Esophagus muscularis mucosa (tissue), 4 donors: ENCODE results near the gene MAN1B1. TPM values are rescaled to one million over a fixed set of nuclear protein-coding genes. Genes with fewer than 3 reads are reported as not detected.
A peak's percentile ranks its signal among the peaks of the same experiment; 100 is the strongest.

ENCODE experiments used
- DNase-seq: peaks from one replicate; pipeline ENCODE4 v3.0.0-alpha.2; 2017; ENCODE audit errors: extremely low spot score
- H3K27ac ChIP-seq, 4 donors: fragments of 200-600 bp; sonication (generic); replicated peaks in 1 of 4; 1 replicate in 3 of 4; 2 replicates in 1 of 4; pipeline ENCODE4 v1.5.1; 2016 to 2019; ENCODE audit warnings: mild to moderate bottlenecking in 1 of 4
- H3K27me3 ChIP-seq, 4 donors: fragments of 200-600 bp; sonication (generic); one replicate each; pipeline versions ENCODE4 v1.5.1 to v1.6.0; 2016 to 2019
- H3K36me3 ChIP-seq, 4 donors: fragments of 200-600 bp; sonication (generic); one replicate each; pipeline ENCODE4 v1.5.1; 2016 to 2019
- H3K4me1 ChIP-seq, 4 donors: fragments of 200-600 bp; sonication (generic); one replicate each; pipeline ENCODE4 v1.5.1; 2016 to 2019
- H3K4me3 ChIP-seq, 4 donors: fragments of 200-600 bp; sonication (generic); 1 replicate in 2 of 4; 2 replicates in 2 of 4; pipeline ENCODE4 v1.5.1; 2016 to 2019; ENCODE audit warnings: mild to moderate bottlenecking in 4 of 4, moderate library complexity in 1 of 4
- H3K9me3 ChIP-seq, 4 donors: fragments of 200-600 bp; sonication (generic); 1 replicate in 3 of 4; 2 replicates in 1 of 4; pipeline ENCODE4 v1.5.1; 2016 to 2019
- EP300 ChIP-seq: sonication (generic); formaldehyde crosslinking; IDR thresholded peaks from one replicate; pipeline ENCODE4 v1.6.1; 2017; ENCODE audit warnings: antibody characterized with exemption
- POLR2A ChIP-seq: fragments of 450-650 bp; IDR thresholded peaks from one replicate; pipeline ENCODE4 v1.6.1; 2017; ENCODE audit warnings: antibody characterized with exemption, moderate library complexity, mild to moderate bottlenecking, low read depth
- POLR2AphosphoS5 ChIP-seq, 2 donors: sonication (generic); formaldehyde crosslinking; IDR thresholded peaks; one replicate each; pipeline ENCODE4 v1.6.1; 2017; ENCODE audit warnings: antibody characterized with exemption in 2 of 2
- WGBS: methylation state at CpG from one replicate; pipeline ENCODE4 v1.1.5; 2018; 5-methylcytosine and 5-hydroxymethylcytosine counted together
- intact Hi-C: fragments of 100-400 bp; cut with DNase I; formaldehyde crosslinking; loops from one replicate; pipeline ENCODE4 v1.15.1; 2023
- total RNA-seq, 4 donors: library from RNA; depleted of rRNA; stranded (reverse); fragments of >200 nt; gene quantifications; one replicate each; pipeline versions ENCODE4 v1.1.0 to v1.2.1, GENCODE V29; 2016
- TF ChIP-seq, protein P1 (sequence below), 3 experiments: fragments of 200-600 bp in 2 of 3; fragments of 450-650 bp in 1 of 3; sonication (generic) in 2 of 3; IDR thresholded peaks; one replicate each; pipeline ENCODE4 v1.5.1; 2017 to 2019; ENCODE audit warnings: antibody characterized with exemption in 3 of 3, mild to moderate bottlenecking in 2 of 3, moderate library complexity in 1 of 3

The MAN1B1 gene
- total RNA-seq, result 10 to 100 TPM; 22.4 to 36.6 (median 27.0) TPM

DNA sequence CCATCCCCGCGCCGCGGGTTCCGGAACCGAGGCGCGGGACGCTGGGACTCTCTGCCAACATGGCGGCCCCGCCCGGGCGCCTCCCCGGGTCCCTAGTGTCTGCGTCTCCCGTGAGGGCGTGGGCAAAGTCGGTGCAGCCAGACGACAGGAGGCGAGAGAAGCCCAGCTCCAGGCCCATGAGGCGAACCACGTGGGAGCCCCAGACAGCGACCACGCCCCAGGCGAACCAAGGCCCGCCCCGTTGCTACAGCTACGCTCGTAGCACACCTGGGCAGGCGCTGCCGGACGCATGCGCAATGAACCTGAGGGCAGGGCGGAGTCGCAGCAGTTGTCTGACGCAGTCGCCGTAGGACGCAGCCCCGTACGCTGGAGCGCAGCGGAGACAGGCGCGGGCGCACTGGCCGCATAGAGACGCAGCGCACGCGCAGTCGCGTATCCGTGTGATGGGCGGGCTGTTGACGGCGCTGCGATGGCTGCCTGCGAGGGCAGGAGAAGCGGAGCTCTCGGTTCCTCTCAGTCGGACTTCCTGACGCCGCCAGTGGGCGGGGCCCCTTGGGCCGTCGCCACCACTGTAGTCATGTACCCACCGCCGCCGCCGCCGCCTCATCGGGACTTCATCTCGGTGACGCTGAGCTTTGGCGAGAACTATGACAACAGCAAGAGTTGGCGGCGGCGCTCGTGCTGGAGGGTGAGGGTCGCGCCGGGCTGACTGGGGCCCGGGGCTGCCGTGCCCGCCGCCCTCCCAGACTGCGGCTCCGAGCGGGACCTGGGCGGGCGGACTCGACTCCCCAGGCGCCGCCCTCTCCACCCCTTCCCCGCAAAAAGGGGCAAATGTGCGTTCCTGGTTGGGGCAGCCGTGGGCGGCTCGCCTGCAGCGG, at the start of gene MAN1B1:
Gene MAN1B1 (plus strand): TSS at position 455 of the 878 bp plus-strand sequence. CDS start 15 bp downstream, at position 470.
- H3K4me3 ChIP-seq, result peak within 1 kb of the TSS; percentile 79 to 95 (median 86)
- TF ChIP-seq, protein P1, sequence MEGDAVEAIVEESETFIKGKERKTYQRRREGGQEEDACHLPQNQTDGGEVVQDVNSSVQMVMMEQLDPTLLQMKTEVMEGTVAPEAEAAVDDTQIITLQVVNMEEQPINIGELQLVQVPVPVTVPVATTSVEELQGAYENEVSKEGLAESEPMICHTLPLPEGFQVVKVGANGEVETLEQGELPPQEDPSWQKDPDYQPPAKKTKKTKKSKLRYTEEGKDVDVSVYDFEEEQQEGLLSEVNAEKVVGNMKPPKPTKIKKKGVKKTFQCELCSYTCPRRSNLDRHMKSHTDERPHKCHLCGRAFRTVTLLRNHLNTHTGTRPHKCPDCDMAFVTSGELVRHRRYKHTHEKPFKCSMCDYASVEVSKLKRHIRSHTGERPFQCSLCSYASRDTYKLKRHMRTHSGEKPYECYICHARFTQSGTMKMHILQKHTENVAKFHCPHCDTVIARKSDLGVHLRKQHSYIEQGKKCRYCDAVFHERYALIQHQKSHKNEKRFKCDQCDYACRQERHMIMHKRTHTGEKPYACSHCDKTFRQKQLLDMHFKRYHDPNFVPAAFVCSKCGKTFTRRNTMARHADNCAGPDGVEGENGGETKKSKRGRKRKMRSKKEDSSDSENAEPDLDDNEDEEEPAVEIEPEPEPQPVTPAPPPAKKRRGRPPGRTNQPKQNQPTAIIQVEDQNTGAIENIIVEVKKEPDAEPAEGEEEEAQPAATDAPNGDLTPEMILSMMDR (IDR thresholded peaks at IDR 0.05), result peak in 1 of 3 experiments; percentile 30
- no peak for TF ChIP-seq EP300
- TF ChIP-seq POLR2AphosphoS5 (IDR thresholded peaks at IDR 0.05), result peak; percentile 96 to 100
- peak; percentile 46 for TF ChIP-seq POLR2A
- H3K27me3 ChIP-seq, result no peaks in the 10 kb centered on the region
- DNase-seq, result peak; percentile 99
- H3K9me3 ChIP-seq, result no peaks in the 10 kb centered on the region
- WGBS, result under 1% methylated on average over 17 of the region's 101 CpGs
- peaks cover 19 to 64% (median 49%) of the 10 kb centered on the region in 4 donors for H3K4me1 ChIP-seq
- H3K27ac ChIP-seq, result peak within 1 kb of the TSS; percentile 95 to 99 (median 98)
- intact Hi-C loops, result no loop called here
- peaks cover 6 to 47% (median 38%) of the 10 kb centered on the region in 4 donors for H3K36me3 ChIP-seq

DNA sequence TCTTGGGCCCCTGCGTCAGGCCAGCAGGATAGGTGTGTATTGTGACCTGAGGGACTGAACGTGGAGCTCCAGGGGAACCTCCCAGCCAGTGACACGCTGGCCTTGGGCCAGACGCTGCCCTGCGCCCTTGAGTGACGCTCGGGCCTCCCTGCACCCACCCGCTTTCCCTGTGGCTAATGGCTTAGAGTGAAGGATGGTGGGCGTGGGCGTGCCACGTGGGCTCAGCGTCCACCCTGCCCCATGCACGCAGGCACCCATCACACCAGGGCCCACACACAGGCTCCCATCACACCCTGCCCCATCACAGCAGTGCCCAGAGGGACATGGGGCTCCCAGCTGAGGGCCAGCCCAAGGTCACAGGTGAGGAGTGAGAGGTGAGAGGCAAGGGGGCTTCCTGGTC, 49.8 kb upstream of the MAN1B1 start:
- peaks cover 8 to 51% (median 47%) of the 10 kb centered on the region in 4 donors for H3K36me3 ChIP-seq
- peaks cover 14 to 22% (median 18%) of the 10 kb centered on the region in 4 donors for H3K4me1 ChIP-seq
- no peak overlapping the region for H3K4me3 ChIP-seq
- WGBS, result 82% methylated on average over 5 of the region's 13 CpGs
- H3K27me3 ChIP-seq, result peaks cover 0 to 8% (median 0%) of the 10 kb centered on the region in 4 donors
- TF ChIP-seq, protein P1 (IDR thresholded peaks at IDR 0.05), result no peak
- TF ChIP-seq POLR2AphosphoS5 (IDR thresholded peaks at IDR 0.05), result no peak
- no peak for TF ChIP-seq EP300
- no peak for TF ChIP-seq POLR2A
- H3K27ac ChIP-seq, result no peak overlapping the region
- intact Hi-C loops, result loop anchor here (5.0 kb wide), 1 partner anchor 90 kb away; the partner anchor contains the start of gene C8G
- no peaks in the 10 kb centered on the region for H3K9me3 ChIP-seq
- no peak for DNase-seq

DNA sequence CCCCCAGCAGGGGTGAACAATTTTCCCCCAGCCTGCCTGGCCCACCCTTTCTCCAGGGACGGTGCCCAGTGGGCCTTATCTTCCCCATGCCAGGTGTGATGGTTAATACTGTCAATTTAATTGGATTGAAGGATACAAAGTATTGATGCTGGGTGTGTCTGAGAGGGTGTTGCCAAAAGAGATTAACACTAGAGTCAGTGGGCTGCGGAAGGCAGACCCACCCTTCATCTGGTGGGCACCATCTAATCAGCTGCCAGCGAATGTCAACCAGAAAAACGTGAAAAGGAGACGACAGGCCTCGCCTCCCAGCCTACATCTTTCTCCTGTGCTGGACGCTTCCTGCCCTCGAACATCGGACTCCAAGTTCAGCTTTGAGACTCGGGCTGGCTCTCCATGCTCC, 49.3 kb upstream of the MAN1B1 start:
- Histone ChIP-seq H3K4me1 (peaks cover 14 to 22% (median 18%) of the 10 kb centered on the region in 4 donors), H3K27me3 (peaks cover 0 to 8% (median 0%) of the 10 kb centered on the region in 4 donors), H3K27ac (no peak overlapping the region), H3K4me3 (no peak overlapping the region), H3K36me3 (peaks cover 8 to 55% (median 48%) of the 10 kb centered on the region in 4 donors), H3K9me3 (no peaks in the 10 kb centered on the region)
- no peak for TF ChIP-seq EP300
- TF ChIP-seq, protein P1 (IDR thresholded peaks at IDR 0.05), result no peak
- no peak for TF ChIP-seq POLR2A
- TF ChIP-seq POLR2AphosphoS5 (IDR thresholded peaks at IDR 0.05), result no peak
- intact Hi-C loops, result loop anchor here (5.0 kb wide), 1 partner anchor 90 kb away; the partner anchor contains the start of gene C8G
- no peak for DNase-seq
- WGBS, result 88% methylated on average over 10 of the region's 10 CpGs

DNA sequence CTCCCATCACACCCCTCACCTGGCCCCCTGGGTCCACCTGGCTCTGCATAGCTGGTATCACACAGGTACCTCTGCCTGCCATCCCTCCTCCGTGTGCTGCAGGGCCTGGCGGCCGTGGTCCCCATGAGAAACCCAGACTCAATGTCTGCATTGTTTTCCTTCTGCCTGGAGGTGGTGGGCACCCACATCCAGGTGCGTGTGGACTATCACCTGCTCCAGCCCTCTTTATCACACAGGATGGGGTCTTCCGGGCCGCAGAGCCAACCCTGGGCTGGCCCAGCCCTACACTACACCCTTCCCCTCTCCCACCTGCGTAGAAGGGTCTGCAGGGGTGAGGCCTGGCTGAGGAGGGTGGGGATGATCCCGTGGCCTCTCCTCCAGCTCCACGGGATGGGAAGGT, 47.9 kb upstream of the MAN1B1 start:
- H3K4me1 ChIP-seq, result peaks cover 22 to 33% (median 29%) of the 10 kb centered on the region in 4 donors
- 87% methylated on average over 7 of the region's 9 CpGs for WGBS
- DNase-seq, result no peak
- no peaks in the 10 kb centered on the region for H3K9me3 ChIP-seq
- peaks cover 8 to 59% (median 48%) of the 10 kb centered on the region in 4 donors for H3K36me3 ChIP-seq
- no peak for TF ChIP-seq POLR2AphosphoS5 (IDR thresholded peaks at IDR 0.05)
- TF ChIP-seq, protein P1 (IDR thresholded peaks at IDR 0.05), result no peak
- TF ChIP-seq EP300, result no peak
- no peak for TF ChIP-seq POLR2A
- intact Hi-C loops, result loop anchor here (5.0 kb wide), 1 partner anchor 92 kb away; the partner anchor contains the start of gene C8G
- H3K4me3 ChIP-seq, result no peak overlapping the region
- no peak overlapping the region for H3K27ac ChIP-seq
- H3K27me3 ChIP-seq, result peaks cover 0 to 8% (median 0%) of the 10 kb centered on the region in 4 donors
